HG03196 (cell line): ENCODE data around the gene EXOC6B.

Experiments
- ATAC-seq: cut with Tn5 transposase; IDR thresholded peaks from one replicate; pipeline ENCODE4 v1.9.1; 2021; ENCODE audit not compliant: unreplicated experiment

EXOC6B gene

DNA sequence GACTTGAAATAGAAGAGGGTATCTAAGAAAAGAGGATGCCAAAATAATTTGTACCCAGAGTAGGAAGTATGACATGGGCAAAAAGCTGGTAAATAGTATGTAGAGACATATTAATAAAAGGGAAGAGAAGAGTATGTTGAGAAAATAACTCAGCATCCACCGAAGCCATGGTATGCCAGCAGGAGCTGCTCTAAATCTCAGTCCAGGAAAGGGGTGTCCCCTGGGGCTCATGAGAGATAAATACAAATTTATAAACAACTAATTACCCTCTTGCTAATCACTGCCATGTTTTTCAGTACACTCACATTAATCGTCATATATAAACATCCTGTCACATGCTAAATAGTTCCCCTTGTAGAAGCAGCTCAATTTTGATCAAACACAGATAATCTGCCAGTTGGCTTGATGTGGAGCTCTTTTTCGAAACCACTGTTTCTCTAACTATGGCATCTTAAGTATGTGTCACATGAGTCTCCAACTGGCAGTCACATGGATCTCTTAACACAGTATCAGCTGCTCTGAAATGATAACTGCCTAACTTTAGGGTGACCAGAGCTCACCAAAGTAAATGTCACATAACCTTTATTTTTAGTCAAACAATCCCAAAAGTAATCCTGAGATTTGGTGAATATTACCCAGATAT is 31.9 kb downstream of the EXOC6B start:
- ATAC-seq, result no peak

- ATAC-seq, result no peak
Measured at GRCh38 chr2:72789241-72789640, 36.6 kb downstream of the EXOC6B start.

DNA sequence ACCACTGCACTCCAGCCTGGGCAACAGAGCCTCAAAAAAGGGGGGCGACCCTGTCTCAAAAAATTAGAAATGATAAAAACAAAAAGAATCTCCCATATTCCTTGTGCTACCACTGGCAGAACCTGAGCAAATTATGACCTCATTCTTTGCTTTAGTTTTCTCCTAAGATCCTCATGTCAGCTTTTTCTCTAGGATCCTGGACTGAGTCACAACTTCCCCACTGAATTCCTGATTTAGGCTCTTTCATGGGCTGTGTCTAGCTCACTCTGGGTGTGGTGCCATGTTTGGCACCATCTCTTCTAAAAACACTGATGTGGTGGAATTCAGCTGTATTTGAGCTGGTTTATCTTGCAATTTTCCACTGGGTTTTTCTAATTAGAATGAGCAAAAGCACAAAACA is 37.1 kb downstream of the EXOC6B start:
- no peak for ATAC-seq

DNA sequence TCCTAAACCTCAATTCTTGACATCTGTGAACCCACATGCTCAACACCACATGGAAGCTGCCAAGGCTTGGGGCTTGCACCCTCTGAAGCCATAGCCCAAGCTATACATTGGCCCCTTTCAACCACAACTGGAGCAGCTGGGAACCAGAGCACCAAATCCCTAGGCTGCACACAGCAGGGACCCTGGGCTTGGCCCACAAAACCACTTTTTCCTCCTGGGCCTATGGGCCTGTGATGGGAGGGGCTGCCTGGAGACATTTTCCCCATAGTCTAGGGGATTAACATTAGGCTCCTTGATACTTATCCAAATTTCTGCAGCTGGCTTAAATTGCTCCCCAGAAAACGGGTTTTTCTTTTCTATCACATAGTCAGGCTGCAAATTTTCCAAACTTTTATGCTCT is 40.3 kb downstream of the EXOC6B start:
- ATAC-seq, result no peak

- ATAC-seq, result no peak
Measured at GRCh38 chr2:72782520-72782919, 43.3 kb downstream of the EXOC6B start.

GRCh38 chr2:72781480-72781879 is 44.4 kb downstream of the EXOC6B start:
- ATAC-seq, result no peak

- no peak for ATAC-seq
Measured at GRCh38 chr2:72780477-72780876, 45.4 kb downstream of the EXOC6B start.

DNA sequence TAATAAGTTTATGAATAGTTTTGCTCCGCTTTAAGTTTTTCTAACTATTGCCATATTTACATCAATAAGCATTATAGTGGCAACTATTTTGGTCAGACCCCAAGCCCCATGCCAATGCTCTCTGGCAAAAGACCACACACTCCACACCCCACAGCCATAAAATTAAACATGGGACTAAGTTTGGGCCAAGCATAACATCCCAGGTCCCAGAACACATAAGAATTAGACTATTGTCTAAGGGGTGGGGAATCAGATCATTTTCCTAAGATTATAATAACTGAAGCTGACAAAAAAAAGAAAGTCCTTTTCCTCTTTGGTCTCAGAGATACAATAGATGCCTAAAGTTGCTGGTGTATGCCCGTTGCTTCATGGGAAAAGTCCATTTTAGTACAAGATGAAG is 46.3 kb downstream of the EXOC6B start:
- ATAC-seq, result no peak

DNA sequence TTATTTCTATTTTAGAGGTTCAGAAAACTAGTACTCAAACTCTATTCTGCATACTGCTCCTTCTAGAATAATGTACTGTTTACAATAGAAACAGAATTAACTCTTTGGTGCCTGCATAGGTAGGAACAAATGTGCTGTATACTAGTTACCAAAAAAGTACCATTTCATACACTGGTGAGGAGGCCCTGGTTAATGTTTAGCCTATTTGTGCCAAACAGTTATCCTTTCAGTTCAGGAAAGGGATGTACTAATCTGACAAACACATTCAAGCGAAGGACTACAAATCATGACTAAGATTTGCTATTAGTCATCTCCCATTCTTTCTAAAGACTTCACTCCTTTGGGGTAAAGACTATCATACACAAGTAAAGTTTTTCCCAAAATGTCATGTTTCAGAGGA is 47.4 kb downstream of the EXOC6B start:
- no peak for ATAC-seq

DNA sequence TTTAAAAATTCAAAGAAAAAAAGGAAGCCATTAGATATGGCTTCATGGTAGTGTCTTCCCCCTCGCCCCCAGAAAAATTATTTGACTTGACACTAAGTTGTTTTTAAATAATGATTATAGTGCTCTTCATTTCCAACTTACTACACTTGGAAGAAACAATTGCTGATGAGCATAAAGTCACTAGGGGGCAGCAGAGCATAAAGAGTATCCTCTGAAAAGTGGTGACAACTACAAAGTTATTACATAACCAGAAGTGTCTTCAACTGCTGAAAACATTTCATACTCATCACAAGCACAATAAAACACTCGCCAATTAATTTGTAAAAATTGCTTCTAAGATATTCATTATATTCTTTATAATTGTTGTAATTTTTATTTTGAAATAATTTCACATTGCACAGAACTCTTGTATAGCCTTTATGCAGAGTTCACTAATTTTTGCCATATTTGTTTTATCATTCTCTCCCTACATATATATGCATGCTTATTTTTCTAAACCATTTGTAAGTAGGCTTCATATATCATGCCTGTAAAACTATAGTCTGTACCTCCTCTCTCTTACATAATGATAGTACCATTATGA is 54.9 kb downstream of the EXOC6B start:
- ATAC-seq, result no peak

GRCh38 chr2:72765997-72766609 is 59.7 kb downstream of the EXOC6B start:
- no peak for ATAC-seq

- ATAC-seq, result no peak
Measured at GRCh38 chr2:72762276-72762675, 63.6 kb downstream of the EXOC6B start.

DNA sequence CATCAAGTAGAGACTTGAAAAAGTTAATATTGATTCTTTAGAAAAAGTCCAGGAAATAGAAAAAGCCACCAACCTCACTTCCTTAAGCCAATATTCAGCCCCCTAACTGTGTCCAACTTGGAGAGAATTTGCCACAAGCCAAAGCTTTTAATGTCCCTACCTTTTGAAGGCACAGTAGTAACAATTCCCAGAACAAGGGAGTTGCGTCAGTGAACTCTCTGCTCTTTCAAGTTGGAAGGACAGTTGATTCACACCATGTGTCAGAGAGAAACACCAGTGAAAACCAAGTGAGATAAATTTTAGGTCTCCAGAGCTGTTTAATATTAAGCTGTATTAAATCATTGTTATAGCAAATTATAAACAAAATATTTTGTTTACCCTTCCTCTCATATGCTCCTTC is 66.1 kb downstream of the EXOC6B start:
- ATAC-seq, result no peak

DNA sequence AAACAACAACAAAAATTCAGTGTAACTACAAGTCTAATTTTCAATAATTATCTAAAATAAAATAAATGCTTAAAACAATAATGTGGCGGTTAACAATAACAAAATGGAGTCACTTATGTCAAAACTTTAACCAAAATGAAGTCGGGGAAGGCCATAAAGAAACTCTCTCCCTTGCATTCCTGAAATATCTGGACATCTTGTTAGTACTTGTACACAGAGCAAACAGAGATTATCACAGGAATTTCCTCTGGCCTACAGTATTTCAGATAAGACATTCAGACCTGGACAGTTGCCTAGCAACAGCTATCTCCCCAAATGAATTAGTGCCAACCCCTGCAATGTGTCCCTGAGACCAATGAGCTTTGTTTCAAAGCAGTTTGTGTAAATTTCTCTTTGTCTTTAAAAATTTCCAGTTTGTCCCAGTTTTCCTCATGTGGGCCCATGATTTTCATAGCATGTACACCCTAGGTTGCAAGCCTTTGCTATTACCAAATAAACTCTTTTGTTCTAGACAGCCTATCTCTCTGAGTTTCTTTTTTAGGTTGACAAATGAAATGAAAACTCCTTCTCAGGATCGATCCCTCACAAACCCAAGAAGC is 68.6 kb downstream of the EXOC6B start:
- ATAC-seq, result no peak

DNA sequence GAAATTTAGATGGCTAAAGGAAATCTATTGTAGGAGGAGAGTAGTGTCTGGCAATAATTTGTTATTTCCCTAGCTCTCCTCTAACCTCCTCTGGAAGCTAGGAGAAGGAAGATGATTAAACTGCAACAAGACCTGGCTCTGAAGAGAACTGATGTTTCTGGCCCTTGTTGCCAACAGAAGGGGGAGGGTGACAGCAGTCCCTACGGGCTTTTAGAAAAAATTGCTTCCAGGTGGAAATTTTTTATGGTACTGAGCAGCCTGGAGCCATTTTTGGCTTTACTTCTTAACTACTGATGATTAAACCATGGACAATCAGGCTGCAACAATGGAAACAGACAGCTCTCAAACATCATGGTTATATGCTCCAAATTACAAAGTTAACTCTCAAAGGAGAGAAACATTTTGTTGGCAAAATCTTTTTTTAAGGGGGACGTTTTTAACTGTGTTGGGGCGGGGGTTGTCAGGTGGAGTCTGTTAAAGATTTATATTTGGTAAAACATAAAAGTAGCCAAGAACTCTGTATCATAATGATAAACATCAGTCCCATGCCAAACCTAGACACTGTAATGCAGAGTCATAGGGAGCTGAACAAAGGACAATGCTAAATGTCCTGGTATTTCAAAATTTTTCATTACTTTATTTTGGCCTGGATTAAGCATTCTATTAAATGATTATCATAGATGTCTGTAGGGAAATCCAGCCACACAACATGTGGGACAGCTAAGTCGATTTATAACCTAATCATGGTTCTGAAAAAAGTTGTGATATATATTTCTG is 70.0 kb downstream of the EXOC6B start:
- no peak for ATAC-seq

DNA sequence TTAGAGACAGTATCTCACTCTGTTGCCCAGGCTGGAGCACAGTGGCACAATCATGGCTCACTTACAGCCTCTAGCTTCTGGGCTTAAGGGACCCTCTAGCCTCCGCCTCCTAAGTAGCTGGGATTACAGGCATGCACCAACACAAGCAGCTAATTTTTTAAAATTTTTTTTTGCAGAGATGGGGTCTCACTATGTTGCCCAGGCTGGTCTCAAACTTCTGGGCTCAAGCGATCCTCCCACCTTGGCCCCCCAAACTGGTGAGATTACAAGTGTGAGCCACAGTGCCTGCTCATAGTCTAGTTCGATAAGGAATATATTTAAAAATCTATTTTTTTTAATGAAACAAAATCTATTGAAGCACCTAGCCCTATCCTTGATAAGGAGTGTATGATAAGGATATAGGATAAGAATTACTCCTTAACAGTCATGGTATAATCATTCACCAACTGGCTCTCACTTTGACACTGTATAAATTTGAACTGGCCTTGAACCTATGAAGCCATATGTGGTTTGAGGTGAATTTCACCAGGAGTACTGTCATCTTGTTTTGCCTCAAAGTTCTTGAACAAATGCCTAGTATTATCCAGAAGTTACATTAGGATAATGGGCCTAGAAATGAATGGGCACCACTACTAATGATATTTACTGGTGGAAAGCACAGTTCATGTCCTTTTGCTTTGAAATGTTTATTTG is 71.1 kb downstream of the EXOC6B start:
- no peak for ATAC-seq

DNA sequence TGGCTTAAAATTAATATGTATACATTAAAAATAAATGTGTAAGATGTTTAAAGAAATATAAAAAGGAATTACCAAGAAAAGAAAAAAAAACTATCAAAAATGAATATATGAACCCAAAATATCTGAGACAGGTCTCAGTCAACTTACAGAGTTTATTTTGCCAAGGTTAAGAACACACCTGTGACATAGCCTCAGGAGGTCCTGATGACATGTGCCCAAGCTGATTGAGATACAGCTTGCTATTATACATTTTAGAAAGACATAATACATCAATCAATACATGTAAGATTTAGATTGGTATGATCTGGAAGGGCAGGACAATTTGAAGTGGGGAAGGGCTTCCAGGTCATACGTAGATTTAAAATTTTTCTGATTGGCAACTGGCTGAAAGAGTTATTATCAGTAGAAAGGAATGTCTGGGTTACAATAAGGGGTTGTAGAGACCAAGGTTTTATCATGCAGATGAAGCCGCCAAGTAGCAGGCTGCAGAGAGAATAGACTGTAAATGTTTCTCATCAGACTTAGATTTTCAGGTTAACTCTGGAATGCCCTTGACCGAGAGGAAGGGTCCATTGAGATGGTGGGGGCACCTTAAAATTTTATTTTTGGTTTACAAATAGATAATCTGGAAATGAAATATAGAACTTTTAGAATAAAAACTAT is 74.7 kb downstream of the EXOC6B start:
- ATAC-seq, result no peak

GRCh38 chr2:72750466-72750865 is 75.4 kb downstream of the EXOC6B start:
- no peak for ATAC-seq

GRCh38 chr2:72747344-72747743 is 78.5 kb downstream of the EXOC6B start:
- ATAC-seq, result no peak

- no peak for ATAC-seq
Measured at GRCh38 chr2:72745679-72746368, 80.0 kb downstream of the EXOC6B start.
